Esophagus muscularis mucosa (tissue), 4 donors: Measurements from ENCODE around the gene PAQR4. TPM values are rescaled to one million over a fixed set of nuclear protein-coding genes. Genes with fewer than 3 reads are reported as not detected.

ENCODE experiments used
- DNase-seq: peaks from one replicate; pipeline ENCODE4 v3.0.0-alpha.2; 2017; ENCODE audit errors: extremely low spot score
- H3K27ac ChIP-seq, 4 donors: fragments of 200-600 bp; sonication (generic); replicated peaks in 1 of 4; 1 replicate in 3 of 4; 2 replicates in 1 of 4; pipeline ENCODE4 v1.5.1; 2016 to 2019; ENCODE audit warnings: mild to moderate bottlenecking in 1 of 4
- H3K27me3 ChIP-seq, 4 donors: fragments of 200-600 bp; sonication (generic); one replicate each; pipeline versions ENCODE4 v1.5.1 to v1.6.0; 2016 to 2019
- H3K36me3 ChIP-seq, 4 donors: fragments of 200-600 bp; sonication (generic); one replicate each; pipeline ENCODE4 v1.5.1; 2016 to 2019
- H3K4me1 ChIP-seq, 4 donors: fragments of 200-600 bp; sonication (generic); one replicate each; pipeline ENCODE4 v1.5.1; 2016 to 2019
- H3K4me3 ChIP-seq, 4 donors: fragments of 200-600 bp; sonication (generic); 1 replicate in 2 of 4; 2 replicates in 2 of 4; pipeline ENCODE4 v1.5.1; 2016 to 2019; ENCODE audit warnings: mild to moderate bottlenecking in 4 of 4, moderate library complexity in 1 of 4
- H3K9me3 ChIP-seq, 4 donors: fragments of 200-600 bp; sonication (generic); 1 replicate in 3 of 4; 2 replicates in 1 of 4; pipeline ENCODE4 v1.5.1; 2016 to 2019
- CTCF ChIP-seq, 3 experiments: fragments of 200-600 bp in 2 of 3; fragments of 450-650 bp in 1 of 3; sonication (generic) in 2 of 3; IDR thresholded peaks; one replicate each; pipeline ENCODE4 v1.5.1; 2017 to 2019; ENCODE audit warnings: antibody characterized with exemption in 3 of 3, mild to moderate bottlenecking in 2 of 3, moderate library complexity in 1 of 3
- EP300 ChIP-seq: sonication (generic); formaldehyde crosslinking; IDR thresholded peaks from one replicate; pipeline ENCODE4 v1.6.1; 2017; ENCODE audit warnings: antibody characterized with exemption
- POLR2A ChIP-seq: fragments of 450-650 bp; IDR thresholded peaks from one replicate; pipeline ENCODE4 v1.6.1; 2017; ENCODE audit warnings: antibody characterized with exemption, moderate library complexity, mild to moderate bottlenecking, low read depth
- POLR2AphosphoS5 ChIP-seq, 2 donors: sonication (generic); formaldehyde crosslinking; IDR thresholded peaks; one replicate each; pipeline ENCODE4 v1.6.1; 2017; ENCODE audit warnings: antibody characterized with exemption in 2 of 2
- whole genome bisulfite sequencing: methylation state at CpG from one replicate; pipeline ENCODE4 v1.1.5; 2018; 5-methylcytosine and 5-hydroxymethylcytosine counted together
- intact Hi-C: fragments of 100-400 bp; cut with DNase I; formaldehyde crosslinking; loops from one replicate; pipeline ENCODE4 v1.15.1; 2023
- total RNA-seq, 4 donors: library from RNA; depleted of rRNA; stranded (reverse); fragments of >200 nt; gene quantifications; one replicate each; pipeline versions ENCODE4 v1.1.0 to v1.2.1, GENCODE V29; 2016

The PAQR4 gene
- total RNA-seq, 4 donors from 2014 or later, result 2.2 to 7.5 (median 4.7) TPM

DNA sequence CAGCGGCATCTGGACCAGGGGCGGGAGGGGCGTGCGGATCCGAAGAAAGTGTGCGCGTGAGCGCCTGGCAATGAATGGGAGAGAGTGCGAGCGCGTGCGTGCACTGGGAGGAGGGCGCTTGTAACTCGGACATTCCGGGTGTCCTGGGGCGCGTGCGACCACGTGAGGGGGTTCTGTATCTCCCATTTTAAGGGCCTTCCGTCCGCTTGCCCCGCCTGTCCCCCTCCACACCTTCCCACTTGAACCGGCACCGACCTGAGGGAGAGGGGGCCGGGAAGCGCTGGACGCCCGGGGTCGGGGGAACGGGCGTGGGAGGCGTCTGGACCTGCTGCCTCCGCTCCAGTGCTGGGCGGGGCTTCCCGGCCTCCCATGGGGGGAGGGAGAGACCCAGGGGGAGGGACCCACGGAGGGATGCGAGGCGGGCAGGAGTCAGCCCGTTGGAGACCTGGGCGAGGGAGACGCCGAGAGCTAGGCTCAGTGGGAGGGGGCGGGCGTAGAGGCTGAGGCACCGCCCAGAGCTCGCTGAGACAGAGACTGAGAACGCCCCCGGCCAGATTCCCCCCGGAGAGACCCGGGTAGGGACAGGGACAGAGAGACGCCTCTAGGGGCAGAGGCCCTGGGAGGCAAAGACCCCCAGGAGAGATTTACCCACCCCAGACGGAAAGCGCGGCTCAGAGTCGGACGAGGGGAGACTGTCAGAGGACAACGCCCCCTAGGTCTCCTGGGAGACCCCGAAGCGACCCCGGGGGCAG is 5.2 kb upstream of the PAQR4 start, which contains the start of gene KREMEN2:
TSS of gene KREMEN2 (plus strand) at position 553 of the 752 bp plus-strand sequence. CDS start 246 bp downstream, outside the sequence.
- no peaks in the 10 kb centered on the region for H3K36me3 ChIP-seq
- H3K27me3 ChIP-seq, result peaks cover 34 to 100% (median 75%) of the 10 kb centered on the region in 4 donors
- H3K4me1 ChIP-seq, result peaks cover 45 to 64% (median 60%) of the 10 kb centered on the region in 4 donors
- 2% methylated on average over 28 of the region's 60 CpGs for WGBS
- no peaks in the 10 kb centered on the region for H3K9me3 ChIP-seq
- TF ChIP-seq POLR2A (no peak), EP300 (no peak), CTCF (IDR thresholded peaks at IDR 0.05) (no peak), POLR2AphosphoS5 (IDR thresholded peaks at IDR 0.05) (no peak)
- intact Hi-C loops, result no loop called here
- DNase-seq, result no peak
- no peak within 1 kb of the TSS for H3K27ac ChIP-seq
- H3K4me3 ChIP-seq, result peak within 1 kb of the TSS; percentile 34 to 50 (median 36)

GRCh38 chr16:2964475-2965336 is 4.4 kb upstream of the PAQR4 start:
- intact Hi-C loops, result no loop called here
- Histone ChIP-seq H3K9me3 (no peaks in the 10 kb centered on the region), H3K4me3 (peak overlapping the region; percentile 34 to 50 (median 36)), H3K27ac (no peak overlapping the region), H3K36me3 (no peaks in the 10 kb centered on the region), H3K4me1 (peaks cover 46 to 70% (median 65%) of the 10 kb centered on the region in 4 donors), H3K27me3 (peaks cover 34 to 92% (median 75%) of the 10 kb centered on the region in 4 donors)
- WGBS, result under 1% methylated on average over 23 of the region's 68 CpGs
- TF ChIP-seq POLR2AphosphoS5 (IDR thresholded peaks at IDR 0.05) (no peak), POLR2A (no peak), CTCF (IDR thresholded peaks at IDR 0.05) (no peak), EP300 (no peak)
- no peak for DNase-seq

GRCh38 chr16:2966043-2966807 is 2.9 kb upstream of the PAQR4 start:
- H3K27ac ChIP-seq, result no peak overlapping the region
- H3K9me3 ChIP-seq, result no peaks in the 10 kb centered on the region
- DNase-seq, result no peak
- H3K4me3 ChIP-seq, result peak overlapping the region; percentile 22 to 49 (median 30)
- H3K4me1 ChIP-seq, result peaks cover 55 to 81% (median 75%) of the 10 kb centered on the region in 4 donors
- intact Hi-C loops, result no loop called here
- no peak for TF ChIP-seq CTCF (IDR thresholded peaks at IDR 0.05)
- no peak for TF ChIP-seq EP300
- TF ChIP-seq POLR2A, result no peak
- no peak for TF ChIP-seq POLR2AphosphoS5 (IDR thresholded peaks at IDR 0.05)
- H3K36me3 ChIP-seq, result no peaks in the 10 kb centered on the region
- 36% methylated on average over 24 of the region's 39 CpGs for WGBS
- peaks cover 34 to 77% (median 69%) of the 10 kb centered on the region in 4 donors for H3K27me3 ChIP-seq

DNA sequence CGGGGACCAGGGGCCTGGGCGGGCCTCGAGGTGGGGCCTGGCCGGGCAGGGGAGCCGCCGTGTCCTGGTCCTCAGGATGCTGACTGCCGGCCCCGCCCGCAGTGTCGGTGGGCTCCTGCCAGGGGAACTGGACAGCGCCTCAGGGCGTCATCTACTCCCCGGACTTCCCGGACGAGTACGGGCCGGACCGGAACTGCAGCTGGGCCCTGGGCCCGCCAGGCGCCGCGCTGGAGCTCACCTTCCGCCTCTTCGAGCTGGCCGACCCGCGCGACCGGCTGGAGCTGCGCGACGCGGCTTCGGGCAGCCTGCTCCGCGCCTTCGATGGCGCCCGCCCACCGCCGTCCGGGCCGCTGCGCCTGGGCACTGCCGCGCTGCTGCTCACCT is 2.3 kb upstream of the PAQR4 start:
- peaks cover 55 to 81% (median 75%) of the 10 kb centered on the region in 4 donors for H3K4me1 ChIP-seq
- WGBS, result 16% methylated on average over 30 of the region's 46 CpGs
- no peak for DNase-seq
- no peaks in the 10 kb centered on the region for H3K9me3 ChIP-seq
- H3K4me3 ChIP-seq, result peak overlapping the region; percentile 22 to 49 (median 30)
- no peak overlapping the region for H3K27ac ChIP-seq
- no peaks in the 10 kb centered on the region for H3K36me3 ChIP-seq
- H3K27me3 ChIP-seq, result peaks cover 30 to 71% (median 65%) of the 10 kb centered on the region in 4 donors
- TF ChIP-seq POLR2A, result no peak
- TF ChIP-seq CTCF (IDR thresholded peaks at IDR 0.05), result peak in 1 of 3 experiments; percentile 18
- intact Hi-C loops, result no loop called here
